EH (cell line): Measurements from ENCODE around the gene CHRNA4.
A peak's percentile ranks its signal among the peaks of the same experiment; 100 is the strongest.

Experiments
- DNase-seq: peaks from one replicate; pipeline ENCODE4 v3.0.0-alpha.2; 2015; ENCODE audit warnings: low read depth

Gene CHRNA4

GRCh38 chr20:63334356-63334755 is 26.8 kb downstream of the CHRNA4 start:
- DNase-seq: no peak

GRCh38 chr20:63333241-63333836 is 27.8 kb downstream of the CHRNA4 start:
- no peak for DNase-seq

- no peak for DNase-seq
Measured at GRCh38 chr20:63332488-63333240, 28.5 kb downstream of the CHRNA4 start.

- no peak for DNase-seq
Measured at GRCh38 chr20:63331741-63332400, 29.3 kb downstream of the CHRNA4 start.

GRCh38 chr20:63330940-63331339 is 30.2 kb downstream of the CHRNA4 start:
- DNase-seq: no peak

GRCh38 chr20:63330084-63330760 is 30.9 kb downstream of the CHRNA4 start:
- DNase-seq: no peak

- DNase-seq: no peak
Measured at GRCh38 chr20:63329331-63330083, 31.6 kb downstream of the CHRNA4 start.

GRCh38 chr20:63328718-63329275 is 32.4 kb downstream of the CHRNA4 start:
- DNase-seq: no peak

GRCh38 chr20:63328026-63328700 is 33.0 kb downstream of the CHRNA4 start:
- DNase-seq: no peak

- no peak for DNase-seq
Measured at GRCh38 chr20:63327231-63327745, 33.9 kb downstream of the CHRNA4 start.

GRCh38 chr20:63326314-63327230 is 34.6 kb downstream of the CHRNA4 start:
- no peak for DNase-seq

GRCh38 chr20:63325554-63326313 is 35.4 kb downstream of the CHRNA4 start:
- no peak for DNase-seq

GRCh38 chr20:63325021-63325471 is 36.1 kb downstream of the CHRNA4 start:
- DNase-seq: no peak

GRCh38 chr20:63323357-63323981 is 37.7 kb downstream of the CHRNA4 start:
- no peak for DNase-seq

- no peak for DNase-seq
Measured at GRCh38 chr20:63322933-63323273, 38.2 kb downstream of the CHRNA4 start.

GRCh38 chr20:63322146-63322932 is 38.8 kb downstream of the CHRNA4 start:
- DNase-seq: no peak

- DNase-seq: peak; percentile 68
Measured at GRCh38 chr20:63321148-63321831, 39.9 kb downstream of the CHRNA4 start.
